WERI-Rb-1 (cell line): Measurements from ENCODE around the gene LILRB3.
"Not testable (repeated sequence)": the region's sequence is repeated elsewhere in the genome, so short reads cannot be mapped to it uniquely, and the experiment has no call there.

Experiments
- DNase-seq: peaks from one replicate; pipeline ENCODE4 v3.0.0-alpha.2; 2020
- H3K27ac ChIP-seq: fragments of 250-450 bp; sonication (Bioruptor Pico); 2 replicates; pipeline ENCODE4 v1.5.1; 2020; ENCODE audit warnings: mild to moderate bottlenecking, moderate library complexity
- H3K27me3 ChIP-seq: fragments of 250-450 bp; sonication (Bioruptor Pico); 2 replicates; pipeline ENCODE4 v1.5.1; 2021; ENCODE audit warnings: mild to moderate bottlenecking, low read depth, moderate library complexity; ENCODE audit not compliant: insufficient read depth, severe bottlenecking
- H3K36me3 ChIP-seq: fragments of 250-450 bp; sonication (Bioruptor Pico); 2 replicates; pipeline ENCODE4 v1.5.1; 2020; ENCODE audit warnings: mild to moderate bottlenecking, moderate library complexity
- H3K4me3 ChIP-seq: 2 replicates; pipeline ENCODE4 v1.5.1; 2011; ENCODE audit warnings: low read depth, mild to moderate bottlenecking, control low read depth, low read length
- H3K9me3 ChIP-seq: fragments of 250-450 bp; sonication (Bioruptor Pico); 2 replicates; pipeline ENCODE4 v1.5.1; 2021; ENCODE audit warnings: mild to moderate bottlenecking, moderate library complexity; ENCODE audit not compliant: severe bottlenecking
- CTCF ChIP-seq: IDR thresholded peaks from 2 replicates; pipeline ENCODE4 v1.5.1; 2011; ENCODE audit warnings: low read depth, mild to moderate bottlenecking, control low read depth, inconsistent platforms, low read length

LILRB3 gene

GRCh38 chr19:54218960-54219661 is 3.7 kb downstream of the LILRB3 start:
- H3K9me3 ChIP-seq = no peaks in the 10 kb centered on the region
- no peak overlapping the region for H3K27ac ChIP-seq
- TF ChIP-seq CTCF = no peak
- no peak overlapping the region for H3K4me3 ChIP-seq
- no peak for DNase-seq
- H3K36me3 ChIP-seq = no peaks in the 10 kb centered on the region
- no peaks in the 10 kb centered on the region for H3K27me3 ChIP-seq

DNA sequence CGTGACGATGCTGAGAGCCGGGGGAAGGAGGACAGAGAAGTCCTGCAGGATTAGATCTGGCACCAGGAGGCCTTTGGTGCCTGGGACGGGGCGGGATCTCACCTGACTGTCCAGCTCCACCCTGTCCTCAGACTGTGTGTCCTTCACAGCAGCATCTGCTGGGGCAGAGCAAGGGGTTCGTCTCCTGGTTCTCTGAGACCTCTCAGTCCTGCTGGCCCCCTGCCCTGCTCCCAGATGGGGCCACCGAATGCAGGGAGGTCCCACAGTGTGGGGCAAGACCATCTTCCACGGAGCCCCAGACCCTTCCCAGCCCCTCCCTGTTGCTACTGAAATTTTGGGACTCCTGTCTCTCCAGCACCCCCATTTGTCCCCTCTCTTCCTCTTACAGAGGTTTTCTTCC is 4.5 kb downstream of the LILRB3 start:
- DNase-seq = no peak
- Histone ChIP-seq H3K27me3 (no peaks in the 10 kb centered on the region), H3K9me3 (no peaks in the 10 kb centered on the region), H3K4me3 (no peak overlapping the region), H3K27ac (no peak overlapping the region), H3K36me3 (no peaks in the 10 kb centered on the region)
- TF ChIP-seq CTCF = no peak

DNA sequence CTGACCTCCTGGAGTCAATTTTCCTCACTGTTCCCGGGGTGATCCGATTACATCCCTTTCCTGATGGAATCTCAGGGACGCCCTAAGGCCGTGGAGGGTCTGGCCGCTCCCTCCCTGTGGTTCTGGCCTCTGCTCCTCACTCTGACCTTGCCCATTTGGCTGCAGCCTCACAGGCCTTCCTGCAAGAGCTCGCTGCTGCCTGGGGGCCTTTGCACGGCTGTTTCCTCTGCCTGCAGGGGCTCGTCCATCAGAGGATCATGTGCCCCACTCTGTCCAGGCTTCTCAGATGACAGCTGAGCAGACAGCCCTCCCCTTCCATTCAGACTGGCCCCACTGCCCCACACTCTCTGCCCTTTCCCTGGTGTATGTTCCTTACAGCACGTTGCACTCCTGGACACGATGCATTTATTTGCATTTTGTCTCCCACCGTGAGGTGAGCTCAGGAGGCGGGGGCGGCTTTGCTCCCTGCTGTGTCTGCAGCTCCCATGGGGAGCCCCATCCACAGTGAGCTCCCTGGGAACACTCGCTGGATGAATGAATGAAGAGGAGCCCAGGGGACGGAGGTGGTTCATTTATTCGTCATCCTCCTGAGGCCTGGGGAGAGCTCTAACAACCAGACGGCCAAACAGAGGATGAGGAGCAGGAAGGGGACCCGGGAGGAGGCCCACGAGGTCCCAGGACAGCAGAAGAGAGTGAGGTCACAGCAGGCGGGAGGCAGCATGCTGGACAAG is 5.1 kb downstream of the LILRB3 start:
- not testable (repeated sequence) for H3K36me3 ChIP-seq, H3K27me3 ChIP-seq, H3K27ac ChIP-seq, H3K9me3 ChIP-seq, DNase-seq, H3K4me3 ChIP-seq

GRCh38 chr19:54216869-54217268 is 5.9 kb downstream of the LILRB3 start:
- no peak overlapping the region for H3K4me3 ChIP-seq
- no peak for TF ChIP-seq CTCF
- H3K27ac ChIP-seq = no peak overlapping the region
- no peaks in the 10 kb centered on the region for H3K36me3 ChIP-seq
- H3K27me3 ChIP-seq = no peaks in the 10 kb centered on the region
- no peak for DNase-seq
- H3K9me3 ChIP-seq = no peaks in the 10 kb centered on the region

GRCh38 chr19:54214734-54215133 is 8.1 kb downstream of the LILRB3 start:
- not testable (repeated sequence) for H3K27me3 ChIP-seq, H3K36me3 ChIP-seq, H3K27ac ChIP-seq, H3K4me3 ChIP-seq, DNase-seq, H3K9me3 ChIP-seq

- not testable (repeated sequence) for H3K4me3 ChIP-seq, DNase-seq, H3K27ac ChIP-seq, H3K9me3 ChIP-seq, H3K27me3 ChIP-seq, H3K36me3 ChIP-seq
Observed at GRCh38 chr19:54214217-54214616, 8.6 kb downstream of the LILRB3 start.

- Histone ChIP-seq H3K4me3 (no peak overlapping the region), H3K27me3 (no peaks in the 10 kb centered on the region), H3K36me3 (peaks cover 39% of the 10 kb centered on the region), H3K27ac (no peak overlapping the region), H3K9me3 (no peaks in the 10 kb centered on the region)
- DNase-seq = no peak
- no peak for TF ChIP-seq CTCF
Observed at GRCh38 chr19:54211235-54211634, 11.6 kb downstream of the LILRB3 start.
